ENCODE measurements around the gene SPATA3. TPM values are rescaled to one million over a fixed set of nuclear protein-coding genes. Genes with fewer than 3 reads are reported as not detected.

The SPATA3 gene
- total and polyA plus RNA-seq, 2 experiments from 2014 or later: not detected

DNA sequence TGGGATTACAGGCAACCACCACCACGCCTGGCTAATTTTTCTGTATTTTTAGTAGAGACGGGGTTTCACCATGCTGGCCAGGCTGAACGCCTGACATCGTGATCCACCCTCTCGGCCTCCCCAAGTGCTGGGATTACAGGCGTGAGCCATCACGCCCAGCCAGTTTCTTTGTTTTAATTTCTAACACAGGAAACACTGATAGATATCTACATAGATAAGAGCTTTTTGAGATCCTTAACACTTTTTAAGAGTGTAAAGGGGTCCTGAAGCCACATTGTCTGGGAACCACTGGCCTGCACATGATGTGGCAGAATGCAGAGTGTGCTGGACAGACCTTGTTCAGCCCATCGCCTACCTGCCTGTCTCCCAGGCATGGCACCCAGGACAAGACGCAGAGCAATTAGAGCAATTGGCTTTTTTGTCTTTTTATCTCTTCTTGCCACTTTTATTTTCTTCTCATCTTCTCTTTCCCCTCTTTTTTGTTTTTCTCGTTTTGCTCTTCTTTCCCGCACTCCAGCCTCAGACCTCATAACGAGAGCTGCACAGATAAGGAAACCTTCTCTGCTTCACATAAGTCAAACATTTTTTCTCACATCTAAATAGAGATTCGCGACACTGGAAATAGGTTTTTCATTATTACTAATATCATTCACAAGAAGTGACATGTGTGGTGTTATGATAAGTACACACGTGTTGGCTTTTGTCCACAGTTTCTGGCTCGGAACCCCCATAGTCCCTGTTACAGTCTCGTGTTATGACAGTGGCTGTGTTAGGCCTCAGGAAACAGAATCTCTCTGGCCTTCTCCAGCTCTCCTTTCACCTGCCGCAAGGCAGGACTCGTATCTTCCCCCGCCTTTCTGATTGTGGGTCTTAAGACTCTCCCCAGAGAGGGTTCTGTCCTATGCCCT, 45.7 kb upstream of the SPATA3 start:
- H3K9me2 ChIP-seq (ENCODE audit: insufficient read depth): no peaks in the 10 kb centered on the region
- no peaks in the 10 kb centered on the region for H3K36me3 ChIP-seq (ENCODE audit: insufficient read depth)
- DNase-seq (ENCODE audit: low spot score) (no peak), ATAC-seq (no peak)
- H3K4me1 ChIP-seq (ENCODE audit: insufficient read depth): no peaks in the 10 kb centered on the region
- no peak overlapping the region for H3K27ac ChIP-seq (ENCODE audit: low read depth)
- Mint-ChIP-seq H3K27ac (no peak overlapping the region), H3K4me1 (no peaks in the 10 kb centered on the region), H3K27me3 (ENCODE audit: insufficient read depth, low read depth, poor library complexity) (peaks cover 10% of the 10 kb centered on the region), H3K9me3 (no peaks in the 10 kb centered on the region), H3K36me3 (ENCODE audit: low read depth) (no peaks in the 10 kb centered on the region; the same call in 2 of the 3 replicates), H3K4me3 (no peak overlapping the region)
- no peaks in the 10 kb centered on the region for H3K27me3 ChIP-seq (ENCODE audit: insufficient read depth)
- no peaks in the 10 kb centered on the region for H3F3A ChIP-seq (replicated peaks; ENCODE audit: low read depth)
- H3K4me2 ChIP-seq: no peak overlapping the region
- no peak overlapping the region for H2AFZ ChIP-seq
- H4K20me1 ChIP-seq (replicated peaks; ENCODE audit: insufficient read depth): no peaks in the 10 kb centered on the region
- no peak overlapping the region for H3K4me3 ChIP-seq
- H3K79me2 ChIP-seq (replicated peaks; ENCODE audit: insufficient read depth): no peaks in the 10 kb centered on the region
- TF ChIP-seq EZH2phosphoT487 (IDR thresholded peaks at IDR 0.05; ENCODE audit: unreplicated experiment) (no peak), POLR2AphosphoS5 (IDR thresholded peaks at IDR 0.05; ENCODE audit: low read depth) (no peak)
- TF ChIP-seq, protein P1, sequence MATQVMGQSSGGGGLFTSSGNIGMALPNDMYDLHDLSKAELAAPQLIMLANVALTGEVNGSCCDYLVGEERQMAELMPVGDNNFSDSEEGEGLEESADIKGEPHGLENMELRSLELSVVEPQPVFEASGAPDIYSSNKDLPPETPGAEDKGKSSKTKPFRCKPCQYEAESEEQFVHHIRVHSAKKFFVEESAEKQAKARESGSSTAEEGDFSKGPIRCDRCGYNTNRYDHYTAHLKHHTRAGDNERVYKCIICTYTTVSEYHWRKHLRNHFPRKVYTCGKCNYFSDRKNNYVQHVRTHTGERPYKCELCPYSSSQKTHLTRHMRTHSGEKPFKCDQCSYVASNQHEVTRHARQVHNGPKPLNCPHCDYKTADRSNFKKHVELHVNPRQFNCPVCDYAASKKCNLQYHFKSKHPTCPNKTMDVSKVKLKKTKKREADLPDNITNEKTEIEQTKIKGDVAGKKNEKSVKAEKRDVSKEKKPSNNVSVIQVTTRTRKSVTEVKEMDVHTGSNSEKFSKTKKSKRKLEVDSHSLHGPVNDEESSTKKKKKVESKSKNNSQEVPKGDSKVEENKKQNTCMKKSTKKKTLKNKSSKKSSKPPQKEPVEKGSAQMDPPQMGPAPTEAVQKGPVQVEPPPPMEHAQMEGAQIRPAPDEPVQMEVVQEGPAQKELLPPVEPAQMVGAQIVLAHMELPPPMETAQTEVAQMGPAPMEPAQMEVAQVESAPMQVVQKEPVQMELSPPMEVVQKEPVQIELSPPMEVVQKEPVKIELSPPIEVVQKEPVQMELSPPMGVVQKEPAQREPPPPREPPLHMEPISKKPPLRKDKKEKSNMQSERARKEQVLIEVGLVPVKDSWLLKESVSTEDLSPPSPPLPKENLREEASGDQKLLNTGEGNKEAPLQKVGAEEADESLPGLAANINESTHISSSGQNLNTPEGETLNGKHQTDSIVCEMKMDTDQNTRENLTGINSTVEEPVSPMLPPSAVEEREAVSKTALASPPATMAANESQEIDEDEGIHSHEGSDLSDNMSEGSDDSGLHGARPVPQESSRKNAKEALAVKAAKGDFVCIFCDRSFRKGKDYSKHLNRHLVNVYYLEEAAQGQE (IDR thresholded peaks at IDR 0.05; ENCODE audit: unreplicated experiment): no peak
- TF ChIP-seq, protein P2, sequence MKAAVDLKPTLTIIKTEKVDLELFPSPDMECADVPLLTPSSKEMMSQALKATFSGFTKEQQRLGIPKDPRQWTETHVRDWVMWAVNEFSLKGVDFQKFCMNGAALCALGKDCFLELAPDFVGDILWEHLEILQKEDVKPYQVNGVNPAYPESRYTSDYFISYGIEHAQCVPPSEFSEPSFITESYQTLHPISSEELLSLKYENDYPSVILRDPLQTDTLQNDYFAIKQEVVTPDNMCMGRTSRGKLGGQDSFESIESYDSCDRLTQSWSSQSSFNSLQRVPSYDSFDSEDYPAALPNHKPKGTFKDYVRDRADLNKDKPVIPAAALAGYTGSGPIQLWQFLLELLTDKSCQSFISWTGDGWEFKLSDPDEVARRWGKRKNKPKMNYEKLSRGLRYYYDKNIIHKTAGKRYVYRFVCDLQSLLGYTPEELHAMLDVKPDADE (IDR thresholded peaks at IDR 0.05): no peak

DNA sequence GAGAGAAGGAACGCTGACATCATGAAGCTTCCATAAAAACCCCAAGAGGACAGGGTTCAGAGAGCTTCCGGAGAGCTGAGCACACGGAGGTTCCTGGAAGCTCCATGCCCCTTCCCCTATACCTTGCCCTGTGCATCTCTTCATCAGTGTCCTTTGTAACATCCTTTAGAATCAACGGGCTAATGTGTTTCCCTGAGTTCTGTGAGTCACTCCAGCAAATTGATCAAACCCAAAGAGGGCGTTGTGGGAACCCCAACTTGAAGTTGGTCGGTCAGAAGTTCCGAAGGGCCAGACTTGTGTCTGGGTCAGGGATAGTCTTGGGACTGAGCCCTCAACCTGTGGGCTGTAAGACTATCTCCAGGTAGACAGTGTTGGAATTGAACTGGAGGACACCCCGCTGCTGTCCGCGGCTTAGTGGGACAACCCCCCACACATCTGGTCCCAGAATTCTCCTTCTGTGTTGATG, 45.0 kb upstream of the SPATA3 start:
- no peak for ATAC-seq
- Histone ChIP-seq H4K20me1 (replicated peaks; ENCODE audit: insufficient read depth) (no peaks in the 10 kb centered on the region), H2AFZ (no peak overlapping the region; the same call in 1 of the 2 replicates), H3K36me3 (ENCODE audit: insufficient read depth) (no peaks in the 10 kb centered on the region), H3K27me3 (ENCODE audit: insufficient read depth) (no peaks in the 10 kb centered on the region), H3F3A (replicated peaks; ENCODE audit: low read depth) (no peaks in the 10 kb centered on the region), H3K4me3 (no peak overlapping the region), H3K79me2 (replicated peaks; ENCODE audit: insufficient read depth) (no peaks in the 10 kb centered on the region), H3K27ac (ENCODE audit: low read depth) (no peak overlapping the region), H3K4me1 (ENCODE audit: insufficient read depth) (no peaks in the 10 kb centered on the region; the same call in 1 of the 2 replicates), H3K4me2 (no peak overlapping the region), H3K9me2 (ENCODE audit: insufficient read depth) (no peaks in the 10 kb centered on the region)
- Mint-ChIP-seq H3K4me1 (no peaks in the 10 kb centered on the region), H3K36me3 (ENCODE audit: low read depth) (no peaks in the 10 kb centered on the region; the same call in 2 of the 3 replicates), H3K27me3 (ENCODE audit: insufficient read depth, low read depth, poor library complexity) (peaks cover 10% of the 10 kb centered on the region), H3K9me3 (no peaks in the 10 kb centered on the region), H3K4me3 (no peak overlapping the region), H3K27ac (no peak overlapping the region)
- DNase-seq (ENCODE audit: low spot score): no peak
- TF ChIP-seq STAT1 (IDR thresholded peaks at IDR 0.05; ENCODE audit: unreplicated experiment) (no peak), CREB1 (CRISPR knock-in tag; IDR thresholded peaks at IDR 0.05; ENCODE audit: low read depth) (no peak)
